Spleen (tissue), 11 donors: ENCODE results near the gene THOC5. TPM values are rescaled to one million over a fixed set of nuclear protein-coding genes. Genes with fewer than 3 reads are reported as not detected.

Experiments
- DNase-seq: peaks from one replicate; pipeline ENCODE4 v3.0.0-alpha.2; 2020
- H3K27ac ChIP-seq, 8 donors: fragments of 200-600 bp; sonication (generic) in 7 of 8; 1 replicate in 4 of 8; 2 replicates in 4 of 8; pipeline versions ENCODE4 v1.5.0 to v1.8.0; 2016 to 2021; ENCODE audit warnings: inconsistent platforms in 4 of 8, mild to moderate bottlenecking in 4 of 8, moderate library complexity in 1 of 8
- H3K27me3 ChIP-seq, 7 donors: fragments of 200-600 bp; sonication (generic) in 6 of 7; replicated peaks in 1 of 7; 1 replicate in 4 of 7; 2 replicates in 3 of 7; pipeline versions ENCODE4 v1.5.0 to v1.8.0; 2016 to 2021; ENCODE audit warnings: inconsistent platforms in 3 of 7, mild to moderate bottlenecking in 1 of 7
- H3K36me3 ChIP-seq, 6 donors: fragments of 200-600 bp; sonication (generic) in 5 of 6; 1 replicate in 4 of 6; 2 replicates in 2 of 6; pipeline versions ENCODE4 v1.5.0 to v1.8.0; 2016 to 2021; ENCODE audit warnings: inconsistent platforms in 2 of 6
- H3K4me1 ChIP-seq, 6 donors: fragments of 200-600 bp; sonication (generic) in 5 of 6; 1 replicate in 3 of 6; 2 replicates in 3 of 6; pipeline versions ENCODE4 v1.5.0 to v1.8.0; 2016 to 2021; ENCODE audit warnings: inconsistent platforms in 3 of 6
- H3K4me3 ChIP-seq, 8 donors: fragments of 200-600 bp; sonication (generic) in 7 of 8; 1 replicate in 4 of 8; 2 replicates in 4 of 8; pipeline versions ENCODE4 v1.5.0 to v1.8.0; 2016 to 2021; ENCODE audit warnings: inconsistent platforms in 4 of 8, mild to moderate bottlenecking in 4 of 8, moderate library complexity in 2 of 8
- H3K9me3 ChIP-seq, 8 donors: fragments of 200-600 bp; sonication (generic) in 7 of 8; 1 replicate in 4 of 8; 2 replicates in 4 of 8; pipeline versions ENCODE4 v1.5.0 to v1.8.0; 2016 to 2021; ENCODE audit warnings: inconsistent platforms in 4 of 8
- POLR2A ChIP-seq, 3 donors: fragments of 450-650 bp; IDR thresholded peaks; one replicate each; pipeline ENCODE4 v1.5.1; 2017; ENCODE audit warnings: antibody characterized with exemption in 3 of 3, mild to moderate bottlenecking in 1 of 3
- POLR2AphosphoS5 ChIP-seq, 3 donors: sonication (generic); formaldehyde crosslinking; IDR thresholded peaks; one replicate each; pipeline ENCODE4 v1.5.1; 2017; ENCODE audit warnings: antibody characterized with exemption in 3 of 3
- WGBS, 5 donors: extraction: QIAGEN DNeasy Blood & Tissue Kit in 3 of 5; methylation state at CpG; one replicate each; pipeline versions ENCODE4 v1.1.5 to v1.1.7; 2013 to 2018; 5-methylcytosine and 5-hydroxymethylcytosine counted together
- intact Hi-C: fragments of 100-400 bp; cut with DNase I; formaldehyde crosslinking; loops from one replicate; pipeline ENCODE4 v1.15.0; 2023; ENCODE audit warnings: low total_unique reads
- polyA plus RNA-seq, 3 donors: library from polyadenylated mRNA; stranded (reverse); fragments of 200-250 nt; gene quantifications; one replicate each; pipeline ENCODE4 v1.2.1, GENCODE V29; 2013
- total RNA-seq, 7 donors: library from RNA; depleted of rRNA in 3 of 7; stranded (reverse); fragments of >200 nt in 3 of 7; fragmentation: NEBNext Ultra II Directional in 4 of 7; extraction: Animal tissue kit (Norgen Biotek cat#: 25700) in 4 of 7; gene quantifications; one replicate each; pipeline versions ENCODE4 v1.1.0 to v1.2.1, GENCODE V29; 2016 to 2021
- TF ChIP-seq, protein P1 (sequence below), 11 experiments: fragments of 200-600 bp in 7 of 11; fragments of 450-650 bp in 4 of 11; sonication (generic) in 4 of 11; IDR thresholded peaks in 8 of 11; conservative IDR thresholded peaks in 3 of 11; 1 replicate in 7 of 11; 2 replicates in 4 of 11; pipeline versions ENCODE4 v1.4.0 to v1.8.0; 2016 to 2021; ENCODE audit warnings: antibody characterized with exemption in 11 of 11, inconsistent platforms in 4 of 11, mild to moderate bottlenecking in 1 of 11
- donor health status: healthy with polysubstance abuse.
- donor health status: DM: no; HTN: no; CAD: no; lungs with moderate emphysema.
- donor health status: DM: no; HTN: no; CAD: no.
- donor health status: Bipolar disorder and iron deficiency.
- donor health status: healthy.
- donor health status: DM: no; HTN: no; CAD: no.
- donor health status: DM: yes; HTN: yes; CAD: no.

Gene THOC5
- total and polyA plus RNA-seq, 10 donors = 14.4 to 55.5 (median 35.4) TPM

DNA sequence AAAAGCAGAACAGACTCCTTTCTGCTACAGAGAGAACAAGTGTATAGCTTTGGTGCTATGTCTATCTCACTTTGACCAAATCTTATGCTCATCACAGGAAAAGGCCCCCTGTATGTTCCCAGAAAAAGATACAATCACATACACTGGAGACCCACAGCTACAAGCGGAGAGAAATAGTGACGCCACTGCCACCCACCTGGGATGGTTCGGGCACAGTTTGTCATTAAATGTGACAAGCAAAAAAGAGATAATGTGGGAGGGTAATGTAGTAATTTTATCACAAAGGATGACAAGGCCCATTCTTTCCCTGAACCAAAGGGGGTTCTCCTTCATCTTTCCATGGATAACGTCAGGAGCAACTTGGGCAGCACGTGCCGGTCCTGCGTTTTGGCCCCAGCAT, 32.0 kb downstream of the THOC5 start:
- Histone ChIP-seq H3K27ac (no peak overlapping the region), H3K9me3 (no peaks in the 10 kb centered on the region), H3K27me3 (no peaks in the 10 kb centered on the region), H3K36me3 (peaks cover 5 to 100% (median 93%) of the 10 kb centered on the region in 6 donors), H3K4me3 (no peak overlapping the region), H3K4me1 (no peaks in the 10 kb centered on the region)
- peak; percentile 0 for DNase-seq
- TF ChIP-seq, protein P1, sequence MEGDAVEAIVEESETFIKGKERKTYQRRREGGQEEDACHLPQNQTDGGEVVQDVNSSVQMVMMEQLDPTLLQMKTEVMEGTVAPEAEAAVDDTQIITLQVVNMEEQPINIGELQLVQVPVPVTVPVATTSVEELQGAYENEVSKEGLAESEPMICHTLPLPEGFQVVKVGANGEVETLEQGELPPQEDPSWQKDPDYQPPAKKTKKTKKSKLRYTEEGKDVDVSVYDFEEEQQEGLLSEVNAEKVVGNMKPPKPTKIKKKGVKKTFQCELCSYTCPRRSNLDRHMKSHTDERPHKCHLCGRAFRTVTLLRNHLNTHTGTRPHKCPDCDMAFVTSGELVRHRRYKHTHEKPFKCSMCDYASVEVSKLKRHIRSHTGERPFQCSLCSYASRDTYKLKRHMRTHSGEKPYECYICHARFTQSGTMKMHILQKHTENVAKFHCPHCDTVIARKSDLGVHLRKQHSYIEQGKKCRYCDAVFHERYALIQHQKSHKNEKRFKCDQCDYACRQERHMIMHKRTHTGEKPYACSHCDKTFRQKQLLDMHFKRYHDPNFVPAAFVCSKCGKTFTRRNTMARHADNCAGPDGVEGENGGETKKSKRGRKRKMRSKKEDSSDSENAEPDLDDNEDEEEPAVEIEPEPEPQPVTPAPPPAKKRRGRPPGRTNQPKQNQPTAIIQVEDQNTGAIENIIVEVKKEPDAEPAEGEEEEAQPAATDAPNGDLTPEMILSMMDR (IDR thresholded peaks at IDR 0.05 in 8 of 11, conservative IDR thresholded peaks at IDR 0.05 in 3 of 11) = no peak
- TF ChIP-seq POLR2A (IDR thresholded peaks at IDR 0.05) = no peak
- intact Hi-C loops = loop anchor here (10.0 kb wide), 1 partner anchor 127 kb away; no protein-coding TSS in a partner anchor
- 94 to 98% (median 96%) methylated on average over 7 of the region's 7 CpGs for WGBS, 5 donors

DNA sequence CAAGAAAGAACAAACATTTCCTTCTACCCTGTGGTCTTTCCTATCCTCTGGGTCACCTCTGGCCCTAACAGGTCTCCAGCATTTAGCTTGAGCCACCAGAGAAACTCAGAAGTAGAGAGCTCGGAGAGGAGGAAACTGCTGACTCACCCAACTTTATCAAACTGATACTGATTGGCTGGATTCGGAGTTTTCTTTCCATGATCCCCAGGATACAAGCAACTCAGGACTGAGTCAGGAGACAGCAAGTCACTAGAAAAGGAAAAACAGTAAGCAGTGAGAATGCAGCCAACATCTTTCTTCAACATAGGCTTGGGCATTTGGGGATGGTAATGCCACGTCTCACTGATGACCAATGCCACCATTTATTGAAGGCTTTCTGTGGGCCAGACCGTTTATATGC, 32.7 kb downstream of the THOC5 start:
- WGBS, 5 donors = 82 to 96% (median 89%) methylated on average over 4 of the region's 4 CpGs
- peaks cover 5 to 100% (median 93%) of the 10 kb centered on the region in 6 donors for H3K36me3 ChIP-seq
- no peak for DNase-seq
- H3K4me1 ChIP-seq = no peaks in the 10 kb centered on the region
- no peak overlapping the region for H3K4me3 ChIP-seq
- no peaks in the 10 kb centered on the region for H3K9me3 ChIP-seq
- TF ChIP-seq POLR2A (IDR thresholded peaks at IDR 0.05) (no peak), POLR2AphosphoS5 (IDR thresholded peaks at IDR 0.05) (no peak)
- TF ChIP-seq, protein P1 (IDR thresholded peaks at IDR 0.05 in 8 of 11, conservative IDR thresholded peaks at IDR 0.05 in 3 of 11) = no peak
- no peaks in the 10 kb centered on the region for H3K27me3 ChIP-seq
- no peak overlapping the region for H3K27ac ChIP-seq
- intact Hi-C loops = loop anchor here (10.0 kb wide), 1 partner anchor 126 kb away; no protein-coding TSS in a partner anchor

DNA sequence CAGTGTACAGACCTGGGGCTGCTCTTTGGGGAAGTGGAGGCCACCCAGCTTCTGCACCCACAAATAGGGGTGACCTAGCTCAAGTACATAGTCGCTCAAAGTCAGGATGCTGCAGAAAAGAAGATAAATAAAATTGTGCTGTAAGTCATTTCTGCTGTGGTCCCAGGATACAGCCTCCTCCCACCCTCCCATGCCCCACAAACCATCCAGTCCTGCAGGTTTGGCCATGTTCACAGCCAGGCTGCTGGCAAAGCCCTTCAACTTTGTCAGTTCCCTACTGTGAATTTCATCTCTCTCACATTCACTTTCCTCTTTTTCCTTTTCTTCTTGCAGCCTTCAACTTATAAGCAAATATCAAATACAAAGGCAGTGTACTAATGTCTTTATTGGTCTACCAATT, 33.6 kb downstream of the THOC5 start:
- Histone ChIP-seq H3K27me3 (no peaks in the 10 kb centered on the region), H3K27ac (no peak overlapping the region), H3K4me1 (no peaks in the 10 kb centered on the region), H3K9me3 (no peaks in the 10 kb centered on the region), H3K36me3 (peaks cover 5 to 100% (median 93%) of the 10 kb centered on the region in 6 donors), H3K4me3 (no peak overlapping the region)
- TF ChIP-seq POLR2AphosphoS5 (IDR thresholded peaks at IDR 0.05) (no peak), POLR2A (IDR thresholded peaks at IDR 0.05) (no peak)
- TF ChIP-seq, protein P1 (IDR thresholded peaks at IDR 0.05 in 8 of 11, conservative IDR thresholded peaks at IDR 0.05 in 3 of 11) = no peak
- WGBS, 5 donors = 92 to 100% (median 95%) methylated on average over 1 of the region's 1 CpG
- intact Hi-C loops = loop anchor here (10.0 kb wide), 1 partner anchor 125 kb away; no protein-coding TSS in a partner anchor
- no peak for DNase-seq

DNA sequence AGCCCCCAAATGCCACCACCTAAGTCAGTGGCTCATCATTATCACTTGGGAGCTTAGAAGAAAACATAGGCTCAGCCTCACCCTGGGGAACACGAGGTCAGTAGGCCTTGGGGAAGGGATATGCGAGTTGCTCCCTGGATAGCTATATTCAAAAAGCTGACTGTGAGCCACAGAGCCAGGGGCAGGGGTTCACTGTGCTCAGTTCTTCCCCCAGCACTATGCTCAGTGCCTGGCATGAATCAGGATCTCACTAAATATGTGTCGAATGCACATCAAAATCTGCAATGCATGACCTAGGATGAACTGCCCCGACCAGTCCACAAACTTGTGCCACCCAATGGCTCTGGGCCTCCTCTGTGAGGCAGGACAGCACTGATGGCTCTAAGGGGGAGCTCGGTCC, 35.1 kb downstream of the THOC5 start:
- Histone ChIP-seq H3K4me1 (no peaks in the 10 kb centered on the region), H3K4me3 (no peak overlapping the region), H3K27me3 (no peaks in the 10 kb centered on the region), H3K36me3 (peaks cover 5 to 100% (median 89%) of the 10 kb centered on the region in 6 donors), H3K9me3 (no peaks in the 10 kb centered on the region), H3K27ac (no peak overlapping the region)
- intact Hi-C loops = no loop called here
- 93 to 98% (median 97%) methylated on average over 4 to 5 of the region's 5 CpGs for WGBS, 5 donors
- TF ChIP-seq, protein P1 (IDR thresholded peaks at IDR 0.05 in 8 of 11, conservative IDR thresholded peaks at IDR 0.05 in 3 of 11) = no peak
- TF ChIP-seq POLR2A (IDR thresholded peaks at IDR 0.05) (no peak), POLR2AphosphoS5 (IDR thresholded peaks at IDR 0.05) (no peak)
- peak; percentile 41 for DNase-seq
